ENCODE measurements around the gene PRAC2. TPM values are rescaled to one million over a fixed set of nuclear protein-coding genes. Genes with fewer than 3 reads are reported as not detected.

PRAC2 gene
- polyA plus RNA-seq, 1 of the 3 experiments (the other 2 are of a cell fraction), result not detected

GRCh38 chr17:48679385-48680096 lies 43.4 kb upstream of the PRAC2 start:
- no peaks in the 10 kb centered on the region for H3K9me2 ChIP-seq
- no peak overlapping the region for H3K4me3 ChIP-seq (ENCODE audit: low read depth in 2 of 2, low read length in 1 of 2)
- H3K79me2 ChIP-seq (ENCODE audit: insufficient read depth), result no peaks in the 10 kb centered on the region
- no peaks in the 10 kb centered on the region for H4K20me1 ChIP-seq (ENCODE audit: insufficient read depth)
- H3K9ac ChIP-seq, result no peak overlapping the region
- no peaks in the 10 kb centered on the region for H3K36me3 ChIP-seq (replicated peaks in 1 of 2; ENCODE audit: control insufficient read depth in 1 of 2, insufficient read depth in 2 of 2, low read length in 1 of 2)
- 12% methylated on average over 5 of the region's 5 CpGs for WGBS (ENCODE audit: low lambda C conversion rate)
- no peak overlapping the region for H3K4me2 ChIP-seq
- no peak overlapping the region for H2AFZ ChIP-seq (ENCODE audit: low read depth)
- H3K4me1 ChIP-seq (ENCODE audit: control insufficient read depth in 1 of 2, insufficient read depth in 2 of 2, low read depth in 1 of 2, low read length in 1 of 2), result no peaks in the 10 kb centered on the region
- no peak for DNase-seq
- no peaks in the 10 kb centered on the region for H3K9me3 ChIP-seq
- H3F3A ChIP-seq (replicated peaks; ENCODE audit: insufficient read depth), result peaks cover 3% of the 10 kb centered on the region
- TF ChIP-seq IRF3 (IDR thresholded peaks at IDR 0.05; ENCODE audit: low read depth, low read length) (no peak), SIN3A (IDR thresholded peaks at IDR 0.05; ENCODE audit: borderline replicate concordance, low read depth, low read length) (no peak), POLR2AphosphoS5 (IDR thresholded peaks at IDR 0.05; ENCODE audit: low read depth, low read length) (no peak), ELF1 (IDR thresholded peaks at IDR 0.05) (no peak), RAD21 (IDR thresholded peaks at IDR 0.05; ENCODE audit: low read length) (no peak), CTCF (IDR thresholded peaks at IDR 0.05) (no peak), EZH2phosphoT487 (IDR thresholded peaks at IDR 0.05; ENCODE audit: borderline replicate concordance, low read depth) (no peak), USF1 (IDR thresholded peaks at IDR 0.05; ENCODE audit: borderline replicate concordance, low read depth) (no peak), FOSL2 (IDR thresholded peaks at IDR 0.05; ENCODE audit: borderline replicate concordance, low read depth) (no peak), MXI1 (IDR thresholded peaks at IDR 0.05; ENCODE audit: low read depth, low read length) (no peak), NRF1 (IDR thresholded peaks at IDR 0.05; ENCODE audit: low read depth, low read length) (no peak), JUND (IDR thresholded peaks at IDR 0.05) (no peak), ZBTB33 (IDR thresholded peaks at IDR 0.05; ENCODE audit: borderline replicate concordance, low read depth) (no peak), USF2 (IDR thresholded peaks at IDR 0.05; ENCODE audit: borderline replicate concordance, low read depth, low read length) (no peak), MAX (IDR thresholded peaks at IDR 0.05; ENCODE audit: low read depth) (no peak), YY1 (IDR thresholded peaks at IDR 0.05; ENCODE audit: low read depth) (no peak)
- no peak overlapping the region for H3K27ac ChIP-seq (ENCODE audit: low read depth in 2 of 2, low read length in 1 of 2)
- ChIA-PET CTCF (interaction anchor here (0.7 to 9.7 kb wide), 63 partner anchors 8 to 877 kb away, joined by 3 to 113 read pairs (median 5); partner anchors contain the start of genes HOXB5, HOXB9, IGF2BP1 and PRAC2), POLR2A (no interaction called here)
- peaks cover 97% of the 10 kb centered on the region for H3K27me3 ChIP-seq (ENCODE audit: insufficient read depth)
